ENCODE data around the gene TMEM88. TPM values are rescaled to one million over a fixed set of nuclear protein-coding genes. Genes with fewer than 3 reads are reported as not detected.
A peak's percentile ranks its signal among the peaks of the same experiment; 100 is the strongest.

Gene TMEM88
- total and polyA plus RNA-seq, 2 of the 4 experiments (the other 2 are of a cell fraction): 2.1 TPM; not detected in 1

DNA sequence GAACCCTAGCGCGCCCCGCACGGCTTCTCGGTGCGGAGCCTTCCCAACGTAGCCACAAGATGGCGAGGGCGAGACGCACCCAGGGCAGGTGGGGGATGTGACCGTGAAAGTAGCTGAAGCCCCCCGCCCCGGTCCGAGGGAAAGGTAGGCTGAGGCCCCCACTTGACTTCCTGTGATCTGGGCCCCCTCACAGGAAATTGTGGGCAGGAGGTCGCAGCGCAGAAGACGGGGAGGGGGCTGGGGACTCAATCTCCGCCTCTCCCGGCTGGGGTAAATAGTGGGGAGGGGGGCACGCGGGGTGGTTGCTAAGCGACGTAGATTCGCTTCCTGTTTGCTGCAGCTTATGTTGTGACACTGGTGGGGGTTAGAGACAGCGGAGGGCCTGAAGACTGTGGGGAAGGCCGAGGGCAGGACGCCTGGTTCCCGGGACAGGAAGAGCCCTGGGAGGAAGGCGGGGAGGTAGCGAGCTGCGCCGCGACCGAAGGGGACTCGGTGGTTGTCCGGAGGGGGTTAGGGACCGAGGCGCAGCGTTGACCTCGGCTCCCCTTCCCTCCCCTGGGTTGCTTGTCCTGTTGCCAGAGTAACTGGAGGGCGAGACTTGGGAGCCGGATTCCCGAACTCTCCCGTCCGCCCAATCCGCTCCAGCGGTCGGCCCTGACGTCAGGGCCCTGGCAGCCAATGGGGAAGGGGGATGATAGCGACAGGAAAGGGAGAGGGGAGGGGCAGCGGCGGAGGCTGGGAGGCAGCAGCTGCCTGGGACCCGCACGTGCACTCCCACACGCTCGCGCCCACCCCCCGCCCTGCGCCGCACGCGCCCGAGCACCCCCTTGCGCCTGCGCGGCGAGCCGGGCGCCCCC is 19.7 kb upstream of the TMEM88 start:
- H2BK120ac ChIP-seq (ENCODE audit: low read depth, low read length): no peak overlapping the region; the same call in 1 of the 2 replicates
- H3K9me1 ChIP-seq (ENCODE audit: insufficient read depth, low read length): peaks cover 9% of the 10 kb centered on the region; the same call in 1 of the 2 replicates
- peak overlapping the region; percentile 50; the same call in 1 of the 3 replicates for H2BK15ac ChIP-seq (ENCODE audit: low read depth, low read length)
- peaks cover 4% of the 10 kb centered on the region for H3K27me3 ChIP-seq (ENCODE audit: control insufficient read depth, insufficient read depth, low read length)
- no TSS peak for BruUV-seq (replicated peaks)
- H4K5ac ChIP-seq (ENCODE audit: low read depth, low read length): no peak overlapping the region
- WGBS, 2 experiments (ENCODE audit: extremely low coverage in 2 of 2, insufficient read length in 1 of 2): 0% methylated on average over 3 of the region's 69 CpGs; no CpG with 5 or more reads in 1 of the 2 experiments
- peak overlapping the region; percentile 92 for H2BK5ac ChIP-seq (ENCODE audit: low read depth, low read length, poor library complexity, severe bottlenecking)
- CTCF ChIA-PET: interaction anchor here (0.5 to 0.8 kb wide), 5 partner anchors 10 to 343 kb away, joined by 3 to 4 read pairs (median 4); partner anchors contain the start of gene NAA38
- peaks cover 3% of the 10 kb centered on the region; the same call in 1 of the 2 replicates for H3K36me3 ChIP-seq (ENCODE audit: control insufficient read depth, insufficient read depth, low read length)
- DNase-seq (peak; percentile 99), ATAC-seq (ENCODE audit: low read depth) (peak; percentile 63)
- peaks cover 15% of the 10 kb centered on the region for H3K4me1 ChIP-seq (ENCODE audit: control insufficient read depth, insufficient read depth, low read length)
- H4K8ac ChIP-seq (ENCODE audit: low read depth in 2 of 2, low read length in 2 of 2): peak overlapping the region in 1 of 2 experiments; percentile 77; a peak in 2 of 4 replicates
- in situ Hi-C loops (cut with MboI; ENCODE audit: low sequenced_read_pairs) (no loop called here), dilution Hi-C loops (cut with HindIII; ENCODE audit: low sequenced_read_pairs, unreplicated experiment) (no loop called here), intact Hi-C loops (cut with micrococcal nuclease) (loop anchor here (1.0 to 5.0 kb wide), 2 partner anchors 16 to 483 kb away; partner anchors contain the start of gene KCTD11)
- H2BK20ac ChIP-seq (ENCODE audit: low read depth, low read length): no peak overlapping the region
- H4K20me1 ChIP-seq (ENCODE audit: insufficient read depth, low read length): peaks cover 22% of the 10 kb centered on the region
- H2AK5ac ChIP-seq (ENCODE audit: low read depth, low read length): peak overlapping the region; percentile 81
- no peak overlapping the region; the same call in 1 of the 2 replicates for H3K56ac ChIP-seq (ENCODE audit: extremely low read depth, insufficient read depth, low read length)
- no peaks in the 10 kb centered on the region for H3K9me3 ChIP-seq (ENCODE audit: control insufficient read depth, insufficient read depth, low read length)
- peaks cover 7 to 41% of the 10 kb centered on the region in 2 experiments; a peak in 3 of 4 replicates for H3K79me1 ChIP-seq (ENCODE audit: low read depth in 1 of 2, low read length in 2 of 2)
- peak overlapping the region; percentile 95 for H2AK9ac ChIP-seq (replicated peaks; ENCODE audit: low read depth, low read length, poor library complexity)
- H3K14ac ChIP-seq (replicated peaks; ENCODE audit: low read depth, low read length): peak overlapping the region; percentile 58; the same call in 1 of the 2 replicates
- H3K23ac ChIP-seq (ENCODE audit: low read depth, low read length): peak overlapping the region; percentile 57; the same call in 1 of the 2 replicates
- H3K18ac ChIP-seq (ENCODE audit: low read depth, low read length): peak overlapping the region; percentile 14; the same call in 1 of the 2 replicates
- peak overlapping the region; percentile 98 for H2AFZ ChIP-seq (replicated peaks; ENCODE audit: low read length, poor library complexity)
- H4K91ac ChIP-seq (ENCODE audit: insufficient read depth, low read depth, low read length): peak overlapping the region; percentile 16; the same call in 1 of the 2 replicates
- peak overlapping the region; percentile 64 for H3K4me3 ChIP-seq (ENCODE audit: insufficient read depth, low read depth, low read length)
- peak overlapping the region; percentile 64 for H3K4ac ChIP-seq (ENCODE audit: low read depth, low read length)
- POLR2A ChIA-PET (ENCODE audit: unreplicated experiment): interaction anchor here (0.7 to 1.0 kb wide), 2 partner anchors 22 to 140 kb away, joined by 3 to 11 read pairs; partner anchors contain the start of gene NAA38
- H3K9ac ChIP-seq (ENCODE audit: low read depth, low read length): peak overlapping the region; percentile 90
- H3K4me2 ChIP-seq (ENCODE audit: low read depth, low read length): peak overlapping the region; percentile 91
- H3K27ac ChIP-seq (ENCODE audit: insufficient read depth, low read length): peak overlapping the region; percentile 89
- TF ChIP-seq CEBPB (IDR thresholded peaks at IDR 0.05; ENCODE audit: low read depth, low read length): peak; percentile 27; the same call in 1 of the 2 replicates
- peak; percentile 66 for TF ChIP-seq SMC3 (IDR thresholded peaks at IDR 0.05; ENCODE audit: low read depth, low read length)
- no peak for TF ChIP-seq MAFK (IDR thresholded peaks at IDR 0.05; ENCODE audit: low read depth, low read length)
- TF ChIP-seq RCOR1 (IDR thresholded peaks at IDR 0.05; ENCODE audit: insufficient replicate concordance, low read length): no peak
- TF ChIP-seq FOS (IDR thresholded peaks at IDR 0.05; ENCODE audit: low read depth, low read length): no peak
- TF ChIP-seq, protein P1, sequence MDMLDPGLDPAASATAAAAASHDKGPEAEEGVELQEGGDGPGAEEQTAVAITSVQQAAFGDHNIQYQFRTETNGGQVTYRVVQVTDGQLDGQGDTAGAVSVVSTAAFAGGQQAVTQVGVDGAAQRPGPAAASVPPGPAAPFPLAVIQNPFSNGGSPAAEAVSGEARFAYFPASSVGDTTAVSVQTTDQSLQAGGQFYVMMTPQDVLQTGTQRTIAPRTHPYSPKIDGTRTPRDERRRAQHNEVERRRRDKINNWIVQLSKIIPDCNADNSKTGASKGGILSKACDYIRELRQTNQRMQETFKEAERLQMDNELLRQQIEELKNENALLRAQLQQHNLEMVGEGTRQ (IDR thresholded peaks at IDR 0.05; ENCODE audit: low read depth, low read length): peak; percentile 71
- peak; percentile 76 for TF ChIP-seq RAD21 (IDR thresholded peaks at IDR 0.05; ENCODE audit: low read length)
- peak; percentile 96 for TF ChIP-seq MAZ (IDR thresholded peaks at IDR 0.05; ENCODE audit: borderline replicate concordance, low read depth, low read length)
- TF ChIP-seq, protein P2, sequence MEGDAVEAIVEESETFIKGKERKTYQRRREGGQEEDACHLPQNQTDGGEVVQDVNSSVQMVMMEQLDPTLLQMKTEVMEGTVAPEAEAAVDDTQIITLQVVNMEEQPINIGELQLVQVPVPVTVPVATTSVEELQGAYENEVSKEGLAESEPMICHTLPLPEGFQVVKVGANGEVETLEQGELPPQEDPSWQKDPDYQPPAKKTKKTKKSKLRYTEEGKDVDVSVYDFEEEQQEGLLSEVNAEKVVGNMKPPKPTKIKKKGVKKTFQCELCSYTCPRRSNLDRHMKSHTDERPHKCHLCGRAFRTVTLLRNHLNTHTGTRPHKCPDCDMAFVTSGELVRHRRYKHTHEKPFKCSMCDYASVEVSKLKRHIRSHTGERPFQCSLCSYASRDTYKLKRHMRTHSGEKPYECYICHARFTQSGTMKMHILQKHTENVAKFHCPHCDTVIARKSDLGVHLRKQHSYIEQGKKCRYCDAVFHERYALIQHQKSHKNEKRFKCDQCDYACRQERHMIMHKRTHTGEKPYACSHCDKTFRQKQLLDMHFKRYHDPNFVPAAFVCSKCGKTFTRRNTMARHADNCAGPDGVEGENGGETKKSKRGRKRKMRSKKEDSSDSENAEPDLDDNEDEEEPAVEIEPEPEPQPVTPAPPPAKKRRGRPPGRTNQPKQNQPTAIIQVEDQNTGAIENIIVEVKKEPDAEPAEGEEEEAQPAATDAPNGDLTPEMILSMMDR (conservative IDR thresholded peaks at IDR 0.05; ENCODE audit: low read depth, low read length): peak; percentile 79
- peak; percentile 100 for TF ChIP-seq BHLHE40 (IDR thresholded peaks at IDR 0.05; ENCODE audit: low read depth, low read length)
- peak; percentile 79 for TF ChIP-seq POLR2A (IDR thresholded peaks at IDR 0.05; ENCODE audit: low read depth, low read length)
- no peak for TF ChIP-seq NFE2L2 (IDR thresholded peaks at IDR 0.05; ENCODE audit: low read depth, low read length)

Data from IMR-90 (cell line).